Endothelial cell of umbilical vein (primary cell): ENCODE data around the gene TPCN1. TPM values are rescaled to one million over a fixed set of nuclear protein-coding genes. Genes with fewer than 3 reads are reported as not detected.

Source experiments
- BruUV-seq: library from RNA; stranded (reverse); fragments of 400-500 nt; replicated peaks from 2 replicates; lab custom pipeline; 2021; lab: Mats Ljungman, UMichigan
- CTCF ChIA-PET: fragments of 300-600, 350-600 bp; sonication (Branson Sonifier 250); formaldehyde crosslinking; loops from one replicate; lab custom pipeline; 2021; ENCODE audit warnings: antibody characterized with exemption, inconsistent platforms; lab: Charles Lee
- POLR2A ChIA-PET: fragments of 300-600, 350-600 bp; sonication (Branson Sonifier 250); formaldehyde crosslinking; loops from one replicate; lab custom pipeline; 2021; ENCODE audit warnings: antibody characterized with exemption, inconsistent platforms; lab: Charles Lee
- DNase-seq: peaks from one replicate; pipeline ENCODE4 v3.0.0-alpha.2; 2011; ENCODE audit warnings: low read depth, low spot score
- FAIRE-seq: peaks from 2 replicates; lab custom pipeline; 2011; peaks lifted over from hg19 to GRCh38; lab: Jason Lieb, UNC
- H2AFZ ChIP-seq: 2 replicates; pipeline ENCODE4 v1.6.0; 2012; ENCODE audit warnings: low read depth, low read length, control low read depth, inconsistent platforms
- H3K27ac ChIP-seq: 2 replicates; pipeline ENCODE4 v1.5.1; 2011; ENCODE audit warnings: low read depth, mild to moderate bottlenecking, control low read depth, low read length, moderate library complexity; ENCODE audit not compliant: insufficient read depth
- H3K27me3 ChIP-seq, 2 experiments: 2 replicates each; pipeline versions ENCODE4 v1.6.0 to v1.6.1; 2011; ENCODE audit warnings: low read length in 2 of 2, mixed read lengths in 1 of 2; ENCODE audit not compliant: control insufficient read depth in 2 of 2, insufficient read depth in 2 of 2
- H3K36me3 ChIP-seq, 2 experiments: 2 replicates in 1 of 2; 3 replicates in 1 of 2; pipeline ENCODE4 v1.5.1; 2011; ENCODE audit warnings: low read length in 2 of 2, mild to moderate bottlenecking in 1 of 2, moderate library complexity in 1 of 2; ENCODE audit not compliant: control insufficient read depth in 2 of 2, insufficient read depth in 2 of 2; ENCODE audit errors: extremely low read depth in 1 of 2
- H3K4me1 ChIP-seq: 3 replicates; pipeline ENCODE4 v1.5.1; 2011; ENCODE audit warnings: mild to moderate bottlenecking, low read length; ENCODE audit not compliant: control insufficient read depth, insufficient read depth; ENCODE audit errors: extremely low read depth
- H3K4me2 ChIP-seq: 2 replicates; pipeline ENCODE4 v1.6.1; 2011; ENCODE audit warnings: low read length, control low read depth, mixed read lengths; ENCODE audit not compliant: insufficient read depth
- H3K4me3 ChIP-seq, 3 experiments: fragments of 200-600 bp in 1 of 3; sonication (generic), shearing (Covaris generic) in 1 of 3; replicated peaks in 1 of 3; 2 replicates each; pipeline ENCODE4 v1.5.1; 2011 to 2016; ENCODE audit warnings: control low read depth in 3 of 3, low read length in 3 of 3, mild to moderate bottlenecking in 2 of 3, inconsistent platforms in 1 of 3, low read depth in 1 of 3, moderate library complexity in 1 of 3; ENCODE audit not compliant: insufficient read depth in 1 of 3
- H3K79me2 ChIP-seq: 2 replicates; pipeline ENCODE4 v1.6.0; 2012; ENCODE audit warnings: low read length, inconsistent platforms; ENCODE audit not compliant: control insufficient read depth, insufficient read depth
- H3K9ac ChIP-seq: replicated peaks from 2 replicates; pipeline ENCODE3; 2011; ENCODE audit warnings: low read length, control low read depth; ENCODE audit not compliant: insufficient read depth; ENCODE audit errors: extremely low read depth
- H3K9me1 ChIP-seq: replicated peaks from 3 replicates; pipeline ENCODE4 v1.6.0; 2011; ENCODE audit warnings: mild to moderate bottlenecking, low read length; ENCODE audit not compliant: control insufficient read depth, insufficient read depth; ENCODE audit errors: extremely low read depth
- H3K9me3 ChIP-seq: replicated peaks from 2 replicates; pipeline ENCODE4 v1.5.1; 2012; ENCODE audit warnings: low read length, inconsistent platforms; ENCODE audit not compliant: control insufficient read depth, insufficient read depth
- H4K20me1 ChIP-seq: replicated peaks from 2 replicates; pipeline ENCODE3; 2011; ENCODE audit warnings: mild to moderate bottlenecking, low read length; ENCODE audit not compliant: control insufficient read depth, insufficient read depth; ENCODE audit errors: extremely low read depth
- EZH2 ChIP-seq: IDR thresholded peaks from 2 replicates; pipeline ENCODE4 v1.6.1; 2012; ENCODE audit warnings: borderline replicate concordance, low read depth, mild to moderate bottlenecking, moderate library complexity, low read length, inconsistent platforms; ENCODE audit not compliant: severe bottlenecking
- FOS ChIP-seq: IDR thresholded peaks from 2 replicates; pipeline ENCODE4 v1.6.1; 2011; ENCODE audit warnings: mild to moderate bottlenecking, low read length, moderate library complexity, borderline replicate concordance; ENCODE audit not compliant: insufficient read depth
- GATA2 ChIP-seq: IDR thresholded peaks from 2 replicates; pipeline ENCODE4 v1.7.0; 2011; ENCODE audit warnings: low read depth, mild to moderate bottlenecking, moderate library complexity, mixed read lengths, low read length; ENCODE audit not compliant: insufficient read length, insufficient read depth
- JUN ChIP-seq: IDR thresholded peaks from 2 replicates; pipeline ENCODE4 v1.6.1; 2011; ENCODE audit warnings: borderline replicate concordance, low read depth; ENCODE audit not compliant: insufficient read length, insufficient read depth
- POLR2AphosphoS5 ChIP-seq: IDR thresholded peaks from 2 replicates; pipeline ENCODE4 v1.6.1; 2012; ENCODE audit warnings: low read depth, mild to moderate bottlenecking, control low read depth, low read length, moderate library complexity; ENCODE audit not compliant: insufficient read depth
- dilution Hi-C: fragments of 300-500 bp; cut with MboI; formaldehyde crosslinking; loops from one replicate; pipeline ENCODE4 v1.15.0; 2019; ENCODE audit warnings: low sequenced_read_pairs; ENCODE audit not compliant: extremely low pct_ligation_motif_present
- intact Hi-C: fragments of 100-400 bp; cut with micrococcal nuclease; formaldehyde crosslinking; loops from one replicate; pipeline ENCODE4 v1.10.0; 2022
- polyA plus RNA-seq, 4 experiments: library from polyadenylated mRNA; depleted of rRNA in 3 of 4; stranded (reverse) in 3 of 4; unstranded in 1 of 4; fragments of >200 nt; gene quantifications; 2 replicates each; pipeline versions ENCODE4 v1.2.1 to v1.2.3, GENCODE V29; 2011 to 2012; ENCODE audit warnings: missing spikeins in 1 of 4
- total RNA-seq: library from RNA; stranded (reverse); gene quantifications from 2 replicates; pipeline ENCODE4 v1.2.3, GENCODE V29; 2021
- TF ChIP-seq, protein P1 (sequence below): IDR thresholded peaks from 2 replicates; pipeline ENCODE4 v1.6.1; 2011; ENCODE audit not compliant: insufficient read depth, insufficient read length

TPCN1 gene
- total and polyA plus RNA-seq, 2 donors (not counting 3 experiments of a cell fraction or from before 2014, with no cell fraction given): 19.5 to 28.3 TPM

DNA sequence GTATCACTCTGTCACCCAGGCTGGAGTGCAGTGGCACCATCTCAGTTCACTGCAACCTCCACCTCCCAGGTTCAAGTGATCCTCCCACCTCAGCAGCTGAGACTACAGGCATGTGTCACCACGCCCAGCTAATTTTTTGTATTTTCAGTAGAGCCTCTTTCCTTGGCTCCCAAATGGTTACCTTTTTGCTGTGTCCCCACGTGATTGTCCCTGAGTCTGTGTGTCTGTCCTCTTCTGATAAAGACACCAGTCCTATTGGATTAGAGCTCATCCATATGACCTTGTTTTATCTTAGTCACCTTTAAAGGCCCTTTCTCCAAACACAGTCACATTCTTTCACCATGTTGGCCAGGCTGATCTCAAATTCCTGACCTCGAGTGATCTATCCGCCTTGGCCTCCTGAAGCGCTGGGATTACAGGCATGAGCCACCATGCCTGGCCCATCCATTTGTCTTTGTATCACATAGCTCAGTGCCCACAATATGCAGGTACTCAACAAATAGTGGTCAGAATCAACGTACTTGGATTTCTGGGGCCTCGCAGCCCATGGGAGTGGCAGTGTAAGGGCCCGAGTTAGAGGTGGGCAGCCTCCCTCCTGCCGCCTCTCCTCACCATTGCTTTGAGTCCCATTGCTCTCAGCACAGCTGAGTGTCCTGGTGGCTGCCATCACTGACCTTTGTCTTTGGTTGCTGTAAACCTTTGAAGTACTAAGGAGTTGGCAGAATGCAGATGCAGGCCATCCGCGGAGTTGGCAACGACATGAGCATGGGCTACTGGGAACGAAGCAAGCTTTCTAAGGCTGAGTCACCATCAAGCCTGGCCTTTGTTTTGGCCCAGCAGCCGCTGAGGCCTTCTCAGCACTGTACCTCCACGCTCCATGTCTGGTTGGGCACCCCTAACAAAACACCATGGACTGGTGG lies 9.3 kb downstream of the TPCN1 start:
- TF ChIP-seq EZH2 (no peak), GATA2 (no peak), FOS (no peak), JUN (no peak), POLR2AphosphoS5 (no peak)
- TF ChIP-seq, protein P1, sequence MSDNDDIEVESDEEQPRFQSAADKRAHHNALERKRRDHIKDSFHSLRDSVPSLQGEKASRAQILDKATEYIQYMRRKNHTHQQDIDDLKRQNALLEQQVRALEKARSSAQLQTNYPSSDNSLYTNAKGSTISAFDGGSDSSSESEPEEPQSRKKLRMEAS: no peak
- DNase-seq (peak; percentile 21), FAIRE-seq (no peak)
- ChIA-PET CTCF (interaction anchor here (1.2 to 1.8 kb wide), 2 partner anchors 16 to 195 kb away, joined by 4 to 5 read pairs; no protein-coding TSS in a partner anchor), POLR2A (interaction anchor here (1.1 kb wide), 1 partner anchor 9 kb away, joined by 3 read pairs; the partner anchor contains the start of gene TPCN1)
- BruUV-seq: no TSS peak
- intact Hi-C loops (loop anchor here (1.0 kb wide), 1 partner anchor 9 kb away; the partner anchor contains the start of gene TPCN1), dilution Hi-C loops (no loop called here)
- H4K20me1 ChIP-seq: no peaks in the 10 kb centered on the region
- H3K9me1 ChIP-seq: no peaks in the 10 kb centered on the region
- H3K79me2 ChIP-seq: no peaks in the 10 kb centered on the region
- H3K27me3 ChIP-seq: no peaks in the 10 kb centered on the region
- no peaks in the 10 kb centered on the region for H3K9me3 ChIP-seq
- H2AFZ ChIP-seq: no peak overlapping the region
- H3K4me1 ChIP-seq: peaks cover 39% of the 10 kb centered on the region
- no peak overlapping the region for H3K9ac ChIP-seq
- no peak overlapping the region for H3K4me2 ChIP-seq
- H3K36me3 ChIP-seq: peaks cover 0 to 15% of the 10 kb centered on the region in 2 experiments
- H3K27ac ChIP-seq: peak overlapping the region; percentile 42
- no peak overlapping the region for H3K4me3 ChIP-seq
